Fibroblast of mammary gland (primary cell): ENCODE data around the gene FGD5.

Source experiments
- DNase-seq: peaks from one replicate; pipeline ENCODE4 v3.0.0-alpha.2; 2010; ENCODE audit warnings: low read depth
- H3K4me3 ChIP-seq: 2 replicates; pipeline ENCODE4 v1.5.1; 2011; ENCODE audit warnings: low read depth, mild to moderate bottlenecking, low read length, moderate library complexity; ENCODE audit not compliant: control insufficient read depth
- TF ChIP-seq, protein P1 (sequence below): conservative IDR thresholded peaks from 2 replicates; pipeline ENCODE4 v1.5.1; 2011; ENCODE audit warnings: low read depth, low read length, inconsistent platforms; ENCODE audit not compliant: control insufficient read depth, insufficient read depth

FGD5 gene

DNA sequence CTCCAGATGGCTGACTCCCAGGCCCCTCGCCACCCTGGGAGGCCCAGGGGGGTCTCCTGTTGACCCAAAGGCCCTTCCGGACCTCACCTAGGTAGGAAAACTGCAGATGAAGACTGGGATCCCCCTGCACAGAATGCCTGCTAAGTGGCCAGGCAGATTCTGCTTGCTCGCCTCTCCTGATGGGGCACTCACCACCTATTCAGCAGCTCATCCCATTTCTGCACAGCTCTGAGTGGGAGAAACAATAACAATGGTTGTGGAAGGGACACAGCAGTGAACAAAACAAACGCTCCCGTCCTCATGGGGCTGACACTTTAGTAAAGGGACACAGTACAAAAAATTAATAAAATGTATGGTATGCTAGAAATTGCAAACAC is 24.9 kb upstream of the FGD5 start:
- no peak overlapping the region for H3K4me3 ChIP-seq
- TF ChIP-seq, protein P1, sequence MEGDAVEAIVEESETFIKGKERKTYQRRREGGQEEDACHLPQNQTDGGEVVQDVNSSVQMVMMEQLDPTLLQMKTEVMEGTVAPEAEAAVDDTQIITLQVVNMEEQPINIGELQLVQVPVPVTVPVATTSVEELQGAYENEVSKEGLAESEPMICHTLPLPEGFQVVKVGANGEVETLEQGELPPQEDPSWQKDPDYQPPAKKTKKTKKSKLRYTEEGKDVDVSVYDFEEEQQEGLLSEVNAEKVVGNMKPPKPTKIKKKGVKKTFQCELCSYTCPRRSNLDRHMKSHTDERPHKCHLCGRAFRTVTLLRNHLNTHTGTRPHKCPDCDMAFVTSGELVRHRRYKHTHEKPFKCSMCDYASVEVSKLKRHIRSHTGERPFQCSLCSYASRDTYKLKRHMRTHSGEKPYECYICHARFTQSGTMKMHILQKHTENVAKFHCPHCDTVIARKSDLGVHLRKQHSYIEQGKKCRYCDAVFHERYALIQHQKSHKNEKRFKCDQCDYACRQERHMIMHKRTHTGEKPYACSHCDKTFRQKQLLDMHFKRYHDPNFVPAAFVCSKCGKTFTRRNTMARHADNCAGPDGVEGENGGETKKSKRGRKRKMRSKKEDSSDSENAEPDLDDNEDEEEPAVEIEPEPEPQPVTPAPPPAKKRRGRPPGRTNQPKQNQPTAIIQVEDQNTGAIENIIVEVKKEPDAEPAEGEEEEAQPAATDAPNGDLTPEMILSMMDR: no peak

DNA sequence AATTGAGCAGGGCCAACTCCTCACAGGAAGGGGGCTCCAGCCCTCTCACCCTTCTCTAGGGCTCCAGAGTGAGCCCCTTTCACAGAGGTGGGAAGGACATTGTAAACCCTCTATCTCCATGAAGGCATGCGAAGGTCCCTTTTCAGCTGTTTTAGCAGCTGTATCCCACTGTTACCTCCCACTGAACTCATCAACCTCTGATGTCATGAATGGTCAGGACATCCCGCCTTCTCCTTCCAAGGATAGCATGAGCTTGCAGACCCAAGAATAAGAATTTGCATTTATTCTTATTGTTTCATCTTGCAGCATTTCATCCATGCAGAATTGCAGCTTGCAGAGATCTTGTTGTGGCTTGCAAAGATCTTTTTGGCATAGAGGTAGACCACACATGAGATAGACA is 24.3 kb upstream of the FGD5 start:
- no peak overlapping the region for H3K4me3 ChIP-seq
- TF ChIP-seq, protein P1: no peak
- no peak for DNase-seq

More for the DNA sequence above, 24.9 kb upstream of the FGD5 start:
- DNase-seq: no peak

DNA sequence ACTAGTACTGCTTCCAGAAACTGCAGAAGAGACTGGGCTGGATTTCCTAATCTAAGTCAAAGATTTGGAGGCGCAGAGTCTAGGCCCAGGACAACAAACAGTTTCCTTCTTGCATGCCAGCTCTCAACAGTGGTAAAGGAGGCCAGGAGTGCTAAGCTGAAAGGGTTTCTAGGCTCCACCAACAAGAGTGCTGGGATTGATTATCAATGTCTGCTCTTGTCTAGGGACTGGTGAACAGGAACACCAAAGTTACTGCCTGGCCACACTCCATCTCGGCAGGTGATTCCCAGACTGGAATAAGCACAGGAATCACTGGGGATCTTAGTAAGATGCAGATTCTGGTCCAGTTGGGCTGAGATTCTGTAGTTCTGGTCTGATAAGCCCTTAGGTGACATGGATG is 22.8 kb upstream of the FGD5 start:
- TF ChIP-seq, protein P1: no peak
- H3K4me3 ChIP-seq: no peak overlapping the region
- DNase-seq: no peak

DNA sequence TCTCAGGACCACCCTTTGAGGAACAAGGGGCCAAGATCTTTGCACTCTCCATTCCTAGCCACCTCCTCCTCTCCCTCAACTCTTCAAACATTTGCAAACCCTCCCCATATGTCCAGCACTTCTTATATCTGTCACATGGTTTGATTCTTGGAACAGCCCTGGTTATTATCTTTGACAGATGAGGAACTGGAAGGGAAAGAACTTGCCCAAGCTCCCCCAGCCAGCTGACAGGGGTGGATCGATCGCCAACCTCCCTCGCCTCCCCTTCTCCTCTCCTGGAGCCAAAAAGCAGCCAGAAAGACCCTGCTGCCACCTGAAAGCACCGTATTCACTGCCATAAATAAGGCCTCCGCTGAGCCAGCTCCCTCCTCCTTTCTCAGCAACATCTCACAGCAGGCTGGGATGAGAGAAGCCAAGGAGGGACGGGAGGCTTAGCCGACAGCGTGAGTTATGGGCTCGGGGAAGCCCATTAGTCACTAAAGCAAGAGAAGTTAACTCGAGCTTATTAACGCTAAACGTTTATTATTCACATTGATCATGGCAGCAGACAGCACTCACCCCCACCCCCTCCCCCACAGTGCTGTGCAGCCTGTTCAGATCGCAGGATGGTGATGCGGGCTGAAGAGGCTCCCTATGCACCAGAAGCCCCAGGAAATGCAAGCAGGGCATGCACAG is 22.2 kb upstream of the FGD5 start:
- no peak for DNase-seq
- TF ChIP-seq, protein P1: no peak
- no peak overlapping the region for H3K4me3 ChIP-seq

DNA sequence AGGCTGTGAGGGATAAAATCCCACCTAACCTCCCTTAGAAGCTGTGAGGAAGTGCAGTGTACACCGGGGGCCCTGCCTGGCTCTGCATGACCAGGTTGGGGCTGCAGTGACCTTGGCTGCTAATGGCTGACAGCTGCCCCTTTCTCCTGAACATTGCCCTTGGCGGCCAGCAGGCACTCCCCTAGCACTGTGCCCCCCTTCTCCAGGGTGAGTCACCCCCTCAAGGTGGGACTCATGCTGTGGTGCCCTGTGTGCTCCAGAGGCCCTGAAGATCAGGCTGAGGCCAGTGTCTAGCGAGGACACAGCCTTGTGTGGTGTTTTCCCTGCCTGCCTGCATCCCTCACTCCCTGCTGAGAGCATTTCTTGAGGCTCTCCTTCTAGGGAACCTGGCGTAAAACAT is 21.0 kb upstream of the FGD5 start:
- TF ChIP-seq, protein P1: no peak
- H3K4me3 ChIP-seq: no peak overlapping the region
- DNase-seq: no peak

- no peak for DNase-seq
- TF ChIP-seq, protein P1: no peak
- H3K4me3 ChIP-seq: no peak overlapping the region
Measured at GRCh38 chr3:14798231-14798630, 20.5 kb upstream of the FGD5 start.

DNA sequence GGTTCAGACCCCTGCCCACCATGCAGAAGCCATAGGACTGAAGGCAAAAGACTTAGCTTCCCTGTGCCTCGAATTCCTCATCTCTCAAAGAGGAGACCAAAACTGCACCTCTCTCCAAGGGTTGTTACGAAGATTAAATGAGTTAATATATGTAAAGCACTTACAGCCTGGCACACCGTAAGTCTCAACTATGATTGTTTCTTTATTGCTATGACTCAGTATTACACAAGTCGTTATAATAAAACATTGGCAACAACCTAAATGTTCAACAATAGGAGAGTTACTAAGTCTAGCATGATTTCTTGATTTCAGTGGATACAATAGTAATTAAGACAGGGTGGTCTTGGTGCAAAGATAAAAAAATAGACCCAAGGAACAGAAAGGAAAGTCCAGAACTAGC is 19.6 kb upstream of the FGD5 start:
- TF ChIP-seq, protein P1: no peak
- H3K4me3 ChIP-seq: no peak overlapping the region
- DNase-seq: peak; percentile 6
